ENCODE results near the gene ALG11. TPM values are rescaled to one million over a fixed set of nuclear protein-coding genes. Genes with fewer than 3 reads are reported as not detected.

ALG11 gene
- total RNA-seq (2021; ENCODE audit: unreplicated experiment) (22.6 TPM), Bru-seq, nascent RNA (percentile 89 among the genes with signal in this experiment), BruChase-seq, experiment 1, labeled RNA remaining after a 6-hour chase (percentile 76 among the genes with signal in this experiment), BruChase-seq, experiment 2, labeled RNA remaining after a 2-hour chase (percentile 83 among the genes with signal in this experiment)
- polyA plus RNA-seq (2012), result 5.1 and 7.2 TPM in 2 replicates
- long read RNA-seq, transcript ALG11-203 (2 exons, 1,404 nt), result minor isoform, 7 of 59 reads
- long read RNA-seq, transcript ALG11-202 (4 exons, 2,558 nt), result major isoform, 31 of 59 reads
- long read RNA-seq, partial matches to known transcripts, result 9 of 59 reads
- long read RNA-seq, other reads (novel, unspliced or antisense), result 9 of 59 reads

GRCh38 chr13:52011632-52012511 is at the start of gene ALG11:
Gene ALG11, plus strand, starts transcription at chr13:52012398. Its CDS starts 21 bp downstream, at chr13:52012419.
- peak within 1 kb of the TSS; percentile 64 to 100 for H3K4me3 ChIP-seq (replicated peaks in 1 of 2; ENCODE audit: low read depth in 1 of 2, low read length in 2 of 2)
- H3K9ac ChIP-seq (ENCODE audit: low read length), result peak within 1 kb of the TSS; percentile 67
- H3K9me2 ChIP-seq (ENCODE audit: insufficient read depth), result no peaks in the 10 kb centered on the region
- no peak within 1 kb of the TSS for H2AFZ ChIP-seq (ENCODE audit: low read depth, low read length, poor library complexity, severe bottlenecking)
- no peaks in the 10 kb centered on the region; a peak in 1 of 4 replicates for H3K36me3 ChIP-seq (ENCODE audit: control insufficient read depth in 1 of 2, insufficient read depth in 2 of 2, low read length in 2 of 2)
- H3K79me2 ChIP-seq (ENCODE audit: insufficient read depth, low read length), result peaks cover 39% of the 10 kb centered on the region
- peak within 1 kb of the TSS; percentile 89 for H3K4me2 ChIP-seq (ENCODE audit: low read length)
- H3K9me3 ChIP-seq (ENCODE audit: control insufficient read depth in 1 of 2, insufficient read depth in 1 of 2, low read depth in 1 of 2, low read length in 2 of 2), result no peaks in the 10 kb centered on the region
- H4K20me1 ChIP-seq (ENCODE audit: insufficient read depth), result no peaks in the 10 kb centered on the region
- ATAC-seq, result peak; percentile 97
- peaks cover 10 to 14% of the 10 kb centered on the region in 2 experiments for H3K4me1 ChIP-seq (ENCODE audit: control insufficient read depth in 1 of 2, insufficient read depth in 2 of 2, low read length in 2 of 2)
- CTCF ChIA-PET, result interaction anchor here (1.1 kb wide), 2 partner anchors 11 to 439 kb away, joined by 4 to 5 read pairs; partner anchors contain the start of gene VPS36
- DNase-seq (ENCODE audit: low read depth, low spot score), result peak; percentile 94
- POLR2A ChIA-PET, result interaction anchor here (1.1 to 1.5 kb wide), 2 partner anchors 27 to 116 kb away, joined by 3 read pairs; no protein-coding TSS in a partner anchor
- no TSS peak for BruUV-seq (replicated peaks)
- RAD21 ChIA-PET (ENCODE audit: low non-redundant PET in 1 of 2, low total read pairs in 2 of 2, uncharacterized antibody in 2 of 2, unreplicated experiment in 2 of 2), result no interaction called here
- intact Hi-C loops (cut with micrococcal nuclease), result loop anchor here (5.0 kb wide), 1 partner anchor 440 kb away; the partner anchor contains the start of gene VPS36
- H3K27ac ChIP-seq (ENCODE audit: low read depth, low read length), result peak within 1 kb of the TSS; percentile 44
- H3K27me3 ChIP-seq (ENCODE audit: insufficient read depth, low read length), result no peaks in the 10 kb centered on the region
- TF ChIP-seq TCF7L2 (IDR thresholded peaks at IDR 0.05; ENCODE audit: borderline replicate concordance, extremely low read depth, insufficient read depth, insufficient read length) (peak; percentile 31), ELF1 (IDR thresholded peaks at IDR 0.05; ENCODE audit: borderline replicate concordance, low read depth) (no peak), EGR1 (IDR thresholded peaks at IDR 0.05; ENCODE audit: low read depth) (peak; percentile 84), FOSL1 (IDR thresholded peaks at IDR 0.05; ENCODE audit: low read depth) (no peak), ZBTB33 (IDR thresholded peaks at IDR 0.05; ENCODE audit: extremely low read depth, insufficient replicate concordance, low read length) (no peak), SIN3A (IDR thresholded peaks at IDR 0.05; ENCODE audit: low read depth) (peak; percentile 29; the same call in 1 of the 2 replicates), CEBPB (IDR thresholded peaks at IDR 0.05; ENCODE audit: low read depth) (no peak), SP1 (IDR thresholded peaks at IDR 0.05; ENCODE audit: low read depth) (peak; percentile 89), ZFX (IDR thresholded peaks at IDR 0.05) (peak; percentile 62), RAD21 (IDR thresholded peaks at IDR 0.05; ENCODE audit: low read depth) (no peak), CBX3 (IDR thresholded peaks at IDR 0.05; ENCODE audit: low read depth) (no peak), ZNF274 (IDR thresholded peaks at IDR 0.05; ENCODE audit: low read depth, low read length) (no peak), YY1 (IDR thresholded peaks at IDR 0.05; ENCODE audit: extremely low read depth, insufficient replicate concordance, low read depth, low read length) (peak; percentile 94), POLR2AphosphoS5 (IDR thresholded peaks at IDR 0.05; ENCODE audit: low read depth, low read length) (peak; percentile 72)
- TF ChIP-seq, protein P1, sequence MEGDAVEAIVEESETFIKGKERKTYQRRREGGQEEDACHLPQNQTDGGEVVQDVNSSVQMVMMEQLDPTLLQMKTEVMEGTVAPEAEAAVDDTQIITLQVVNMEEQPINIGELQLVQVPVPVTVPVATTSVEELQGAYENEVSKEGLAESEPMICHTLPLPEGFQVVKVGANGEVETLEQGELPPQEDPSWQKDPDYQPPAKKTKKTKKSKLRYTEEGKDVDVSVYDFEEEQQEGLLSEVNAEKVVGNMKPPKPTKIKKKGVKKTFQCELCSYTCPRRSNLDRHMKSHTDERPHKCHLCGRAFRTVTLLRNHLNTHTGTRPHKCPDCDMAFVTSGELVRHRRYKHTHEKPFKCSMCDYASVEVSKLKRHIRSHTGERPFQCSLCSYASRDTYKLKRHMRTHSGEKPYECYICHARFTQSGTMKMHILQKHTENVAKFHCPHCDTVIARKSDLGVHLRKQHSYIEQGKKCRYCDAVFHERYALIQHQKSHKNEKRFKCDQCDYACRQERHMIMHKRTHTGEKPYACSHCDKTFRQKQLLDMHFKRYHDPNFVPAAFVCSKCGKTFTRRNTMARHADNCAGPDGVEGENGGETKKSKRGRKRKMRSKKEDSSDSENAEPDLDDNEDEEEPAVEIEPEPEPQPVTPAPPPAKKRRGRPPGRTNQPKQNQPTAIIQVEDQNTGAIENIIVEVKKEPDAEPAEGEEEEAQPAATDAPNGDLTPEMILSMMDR (IDR thresholded peaks at IDR 0.05 in 2 of 3, conservative IDR thresholded peaks at IDR 0.05 in 1 of 3; ENCODE audit: borderline replicate concordance in 1 of 3, insufficient read depth in 1 of 3, low read depth in 2 of 3, low read length in 2 of 3), result no peak
- TF ChIP-seq, protein P2, sequence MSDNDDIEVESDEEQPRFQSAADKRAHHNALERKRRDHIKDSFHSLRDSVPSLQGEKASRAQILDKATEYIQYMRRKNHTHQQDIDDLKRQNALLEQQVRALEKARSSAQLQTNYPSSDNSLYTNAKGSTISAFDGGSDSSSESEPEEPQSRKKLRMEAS (IDR thresholded peaks at IDR 0.05), result peak; percentile 16; the same call in 1 of the 2 replicates

Data from HCT116 (cell line).